ENCODE results near the gene MCEMP1. TPM values are rescaled to one million over a fixed set of nuclear protein-coding genes. Genes with fewer than 3 reads are reported as not detected.
A peak's percentile ranks its signal among the peaks of the same experiment; 100 is the strongest.

The MCEMP1 gene
- total and polyA plus RNA-seq, 2 of the 13 experiments (the other 11 are each of a cell fraction or from before 2014, with no cell fraction given): not detected

DNA sequence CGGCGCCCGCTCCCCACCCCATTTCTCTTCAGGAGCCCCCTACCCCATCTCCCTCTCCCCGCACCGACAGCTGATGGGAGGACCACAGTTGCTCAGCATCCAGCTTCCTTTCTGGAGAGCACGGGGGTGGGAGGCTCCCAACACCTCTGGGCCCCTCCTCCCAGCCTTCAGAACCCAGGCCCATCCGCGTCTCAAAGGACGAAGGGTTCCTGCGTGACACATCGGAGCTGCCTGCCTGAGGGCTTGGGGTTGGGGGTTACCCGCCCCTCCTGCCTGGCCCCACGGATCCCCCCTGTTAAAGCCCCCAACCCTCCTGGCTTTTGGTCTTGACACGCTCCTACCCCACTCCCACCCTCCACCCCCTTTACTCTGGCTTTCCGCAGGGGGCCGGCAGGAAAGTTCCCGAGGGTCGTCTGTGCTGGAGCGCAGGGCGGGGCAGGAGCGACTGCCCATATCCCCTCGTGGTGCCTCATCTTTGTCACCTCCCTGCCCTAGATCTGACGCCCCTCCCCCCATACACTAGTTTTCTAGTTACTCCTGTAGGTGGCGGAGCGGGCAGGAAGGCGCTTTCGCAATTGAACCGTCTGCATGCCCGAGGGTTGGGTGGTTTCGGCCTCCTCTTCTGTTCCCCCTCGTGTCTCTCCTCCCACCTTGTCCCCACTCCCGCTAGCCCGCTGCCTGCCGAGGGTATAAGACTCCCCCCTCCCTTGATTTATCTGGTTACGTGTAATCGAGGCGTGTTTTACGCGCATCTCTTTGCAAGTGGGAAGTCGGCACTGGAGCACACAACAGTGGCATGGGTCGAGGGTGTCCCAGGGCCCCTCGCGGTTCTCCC, 4.7 kb downstream of the MCEMP1 start (continued):
- TF ChIP-seq, protein P1, sequence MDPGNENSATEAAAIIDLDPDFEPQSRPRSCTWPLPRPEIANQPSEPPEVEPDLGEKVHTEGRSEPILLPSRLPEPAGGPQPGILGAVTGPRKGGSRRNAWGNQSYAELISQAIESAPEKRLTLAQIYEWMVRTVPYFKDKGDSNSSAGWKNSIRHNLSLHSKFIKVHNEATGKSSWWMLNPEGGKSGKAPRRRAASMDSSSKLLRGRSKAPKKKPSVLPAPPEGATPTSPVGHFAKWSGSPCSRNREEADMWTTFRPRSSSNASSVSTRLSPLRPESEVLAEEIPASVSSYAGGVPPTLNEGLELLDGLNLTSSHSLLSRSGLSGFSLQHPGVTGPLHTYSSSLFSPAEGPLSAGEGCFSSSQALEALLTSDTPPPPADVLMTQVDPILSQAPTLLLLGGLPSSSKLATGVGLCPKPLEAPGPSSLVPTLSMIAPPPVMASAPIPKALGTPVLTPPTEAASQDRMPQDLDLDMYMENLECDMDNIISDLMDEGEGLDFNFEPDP (CRISPR knock-in tag; conservative IDR thresholded peaks at IDR 0.05): no peak
- no peak for TF ChIP-seq ZNF768 (CRISPR knock-in tag; IDR thresholded peaks at IDR 0.05)
- TF ChIP-seq, protein P2, sequence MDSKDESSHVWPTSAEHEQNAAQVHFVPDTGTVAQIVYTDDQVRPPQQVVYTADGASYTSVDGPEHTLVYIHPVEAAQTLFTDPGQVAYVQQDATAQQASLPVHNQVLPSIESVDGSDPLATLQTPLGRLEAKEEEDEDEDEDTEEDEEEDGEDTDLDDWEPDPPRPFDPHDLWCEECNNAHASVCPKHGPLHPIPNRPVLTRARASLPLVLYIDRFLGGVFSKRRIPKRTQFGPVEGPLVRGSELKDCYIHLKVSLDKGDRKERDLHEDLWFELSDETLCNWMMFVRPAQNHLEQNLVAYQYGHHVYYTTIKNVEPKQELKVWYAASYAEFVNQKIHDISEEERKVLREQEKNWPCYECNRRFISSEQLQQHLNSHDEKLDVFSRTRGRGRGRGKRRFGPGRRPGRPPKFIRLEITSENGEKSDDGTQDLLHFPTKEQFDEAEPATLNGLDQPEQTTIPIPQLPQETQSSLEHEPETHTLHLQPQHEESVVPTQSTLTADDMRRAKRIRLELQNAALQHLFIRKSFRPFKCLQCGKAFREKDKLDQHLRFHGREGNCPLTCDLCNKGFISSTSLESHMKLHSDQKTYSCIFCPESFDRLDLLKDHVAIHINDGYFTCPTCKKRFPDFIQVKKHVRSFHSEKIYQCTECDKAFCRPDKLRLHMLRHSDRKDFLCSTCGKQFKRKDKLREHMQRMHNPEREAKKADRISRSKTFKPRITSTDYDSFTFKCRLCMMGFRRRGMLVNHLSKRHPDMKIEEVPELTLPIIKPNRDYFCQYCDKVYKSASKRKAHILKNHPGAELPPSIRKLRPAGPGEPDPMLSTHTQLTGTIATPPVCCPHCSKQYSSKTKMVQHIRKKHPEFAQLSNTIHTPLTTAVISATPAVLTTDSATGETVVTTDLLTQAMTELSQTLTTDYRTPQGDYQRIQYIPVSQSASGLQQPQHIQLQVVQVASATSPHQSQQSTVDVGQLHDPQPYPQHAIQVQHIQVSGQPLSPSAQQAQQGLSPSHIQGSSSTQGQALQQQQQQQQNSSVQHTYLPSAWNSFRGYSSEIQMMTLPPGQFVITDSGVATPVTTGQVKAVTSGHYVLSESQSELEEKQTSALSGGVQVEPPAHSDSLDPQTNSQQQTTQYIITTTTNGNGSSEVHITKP (CRISPR knock-in tag; IDR thresholded peaks at IDR 0.05; ENCODE audit: low read depth): no peak
- TF ChIP-seq ZNF367 (CRISPR knock-in tag; IDR thresholded peaks at IDR 0.05; ENCODE audit: borderline replicate concordance): no peak
- TF ChIP-seq HOXA5 (CRISPR knock-in tag; IDR thresholded peaks at IDR 0.05): no peak
- peak; percentile 59; the same call in 1 of the 2 replicates for TF ChIP-seq ZNF572 (CRISPR knock-in tag; IDR thresholded peaks at IDR 0.05)
- peak; percentile 61; the same call in 1 of the 2 replicates for TF ChIP-seq ZBTB7A (CRISPR knock-in tag; IDR thresholded peaks at IDR 0.05)
- TF ChIP-seq, protein P3, sequence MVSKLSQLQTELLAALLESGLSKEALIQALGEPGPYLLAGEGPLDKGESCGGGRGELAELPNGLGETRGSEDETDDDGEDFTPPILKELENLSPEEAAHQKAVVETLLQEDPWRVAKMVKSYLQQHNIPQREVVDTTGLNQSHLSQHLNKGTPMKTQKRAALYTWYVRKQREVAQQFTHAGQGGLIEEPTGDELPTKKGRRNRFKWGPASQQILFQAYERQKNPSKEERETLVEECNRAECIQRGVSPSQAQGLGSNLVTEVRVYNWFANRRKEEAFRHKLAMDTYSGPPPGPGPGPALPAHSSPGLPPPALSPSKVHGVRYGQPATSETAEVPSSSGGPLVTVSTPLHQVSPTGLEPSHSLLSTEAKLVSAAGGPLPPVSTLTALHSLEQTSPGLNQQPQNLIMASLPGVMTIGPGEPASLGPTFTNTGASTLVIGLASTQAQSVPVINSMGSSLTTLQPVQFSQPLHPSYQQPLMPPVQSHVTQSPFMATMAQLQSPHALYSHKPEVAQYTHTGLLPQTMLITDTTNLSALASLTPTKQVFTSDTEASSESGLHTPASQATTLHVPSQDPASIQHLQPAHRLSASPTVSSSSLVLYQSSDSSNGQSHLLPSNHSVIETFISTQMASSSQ (IDR thresholded peaks at IDR 0.05; ENCODE audit: low read depth): no peak
- TF ChIP-seq, protein P3 (CRISPR knock-in tag; IDR thresholded peaks at IDR 0.05; ENCODE audit: borderline replicate concordance): no peak
- TF ChIP-seq STAT5B (CRISPR knock-in tag; IDR thresholded peaks at IDR 0.05): no peak
- TF ChIP-seq KAT2B (IDR thresholded peaks at IDR 0.05; ENCODE audit: borderline replicate concordance, low read depth, low read length): no peak
- peak; percentile 79 for TF ChIP-seq PRPF4 (IDR thresholded peaks at IDR 0.05; ENCODE audit: low read depth, low read length, poor library complexity, severe bottlenecking)
- no peak for TF ChIP-seq MIER3 (CRISPR knock-in tag; IDR thresholded peaks at IDR 0.05; ENCODE audit: borderline replicate concordance)
- TF ChIP-seq ZNF225 (CRISPR knock-in tag; IDR thresholded peaks at IDR 0.05): no peak
- TF ChIP-seq, protein P4, sequence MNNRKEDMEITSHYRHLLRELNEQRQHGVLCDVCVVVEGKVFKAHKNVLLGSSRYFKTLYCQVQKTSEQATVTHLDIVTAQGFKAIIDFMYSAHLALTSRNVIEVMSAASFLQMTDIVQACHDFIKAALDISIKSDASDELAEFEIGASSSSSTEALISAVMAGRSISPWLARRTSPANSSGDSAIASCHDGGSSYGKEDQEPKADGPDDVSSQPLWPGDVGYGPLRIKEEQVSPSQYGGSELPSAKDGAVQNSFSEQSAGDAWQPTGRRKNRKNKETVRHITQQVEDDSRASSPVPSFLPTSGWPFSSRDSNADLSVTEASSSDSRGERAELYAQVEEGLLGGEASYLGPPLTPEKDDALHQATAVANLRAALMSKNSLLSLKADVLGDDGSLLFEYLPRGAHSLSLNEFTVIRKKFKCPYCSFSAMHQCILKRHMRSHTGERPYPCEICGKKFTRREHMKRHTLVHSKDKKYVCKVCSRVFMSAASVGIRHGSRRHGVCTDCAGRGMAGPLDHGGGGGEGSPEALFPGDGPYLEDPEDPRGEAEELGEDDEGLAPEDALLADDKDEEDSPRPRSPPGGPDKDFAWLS (CRISPR knock-in tag; IDR thresholded peaks at IDR 0.05; ENCODE audit: borderline replicate concordance): no peak

Data from HepG2 (cell line).